Activated CD8-positive, alpha-beta T cell treated with anti-CD3 and anti-CD28 coated beads, Interleukin-2, amount 10 ng/mL, durations not matched to agents 7 days and 5 days (primary cell): Measurements from ENCODE around the gene KANSL2. TPM values are rescaled to one million over a fixed set of nuclear protein-coding genes. Genes with fewer than 3 reads are reported as not detected.

ENCODE experiments used
- microRNA-seq: library from miRNA; unstranded; fragments of <30 nt; microRNA quantifications from one replicate; pipeline ENCODE4 v1.2.0, GENCODE V29; 2022
- total RNA-seq, 2 experiments: library from RNA; stranded (reverse); gene quantifications; one replicate each; pipeline ENCODE4 v1.2.3, GENCODE V29; 2021

KANSL2 gene
- total RNA-seq, 2 experiments from 2014 or later = 51.3 to 54.3 TPM

Small RNA genes lying within 50 kb of the gene (microRNA-seq; reads per million reads assigned to microRNA genes)
- gene MIR1291 = 4.0 reads per million

Other genes starting within 250 kb of the KANSL2 start
- not detected for gene ANP32D, start 209.7 kb downstream of the KANSL2 start, total RNA-seq
- not detected for gene C12orf54, start 199.7 kb downstream of the KANSL2 start, total RNA-seq
- gene OR8S1, start 156.6 kb downstream of the KANSL2 start, total RNA-seq = not detected
- not detected for gene LALBA, start 112.2 kb downstream of the KANSL2 start, total RNA-seq
- gene CCNT1, start 34.5 kb upstream of the KANSL2 start, total RNA-seq = 10 to 100 TPM; 45.1 to 50.6 TPM
- gene ADCY6, start 106.9 kb upstream of the KANSL2 start, total RNA-seq = under 1 TPM; 0.18 to 0.37 TPM
- gene CACNB3, start 136.3 kb upstream of the KANSL2 start, total RNA-seq = 10 to 100 TPM; 10.5 to 13.1 TPM
- 100 to 1,000 TPM; 127 to 154 TPM for gene DDX23, start 169.9 kb upstream of the KANSL2 start, total RNA-seq
- gene RND1, start 183.6 kb upstream of the KANSL2 start, total RNA-seq = 1 to 10 TPM; 1.4 to 2.5 TPM
- 10 to 100 TPM; 48.7 to 52.6 TPM for gene FKBP11, start 243.3 kb upstream of the KANSL2 start, total RNA-seq